Measurements from ENCODE around the gene DYNC2H1.

The DYNC2H1 gene

GRCh38 chr11:103284260-103284659 is 175.0 kb downstream of the DYNC2H1 start:
- no peak for TF ChIP-seq ZFX (IDR thresholded peaks at IDR 0.05)
- TF ChIP-seq, protein P1, sequence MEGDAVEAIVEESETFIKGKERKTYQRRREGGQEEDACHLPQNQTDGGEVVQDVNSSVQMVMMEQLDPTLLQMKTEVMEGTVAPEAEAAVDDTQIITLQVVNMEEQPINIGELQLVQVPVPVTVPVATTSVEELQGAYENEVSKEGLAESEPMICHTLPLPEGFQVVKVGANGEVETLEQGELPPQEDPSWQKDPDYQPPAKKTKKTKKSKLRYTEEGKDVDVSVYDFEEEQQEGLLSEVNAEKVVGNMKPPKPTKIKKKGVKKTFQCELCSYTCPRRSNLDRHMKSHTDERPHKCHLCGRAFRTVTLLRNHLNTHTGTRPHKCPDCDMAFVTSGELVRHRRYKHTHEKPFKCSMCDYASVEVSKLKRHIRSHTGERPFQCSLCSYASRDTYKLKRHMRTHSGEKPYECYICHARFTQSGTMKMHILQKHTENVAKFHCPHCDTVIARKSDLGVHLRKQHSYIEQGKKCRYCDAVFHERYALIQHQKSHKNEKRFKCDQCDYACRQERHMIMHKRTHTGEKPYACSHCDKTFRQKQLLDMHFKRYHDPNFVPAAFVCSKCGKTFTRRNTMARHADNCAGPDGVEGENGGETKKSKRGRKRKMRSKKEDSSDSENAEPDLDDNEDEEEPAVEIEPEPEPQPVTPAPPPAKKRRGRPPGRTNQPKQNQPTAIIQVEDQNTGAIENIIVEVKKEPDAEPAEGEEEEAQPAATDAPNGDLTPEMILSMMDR (conservative IDR thresholded peaks at IDR 0.05), result no peak

GRCh38 chr11:103294516-103294915 is 185.3 kb downstream of the DYNC2H1 start:
- H3K27ac ChIP-seq, result no peak overlapping the region
- TF ChIP-seq, protein P1 (conservative IDR thresholded peaks at IDR 0.05), result no peak
- TF ChIP-seq ZFX (IDR thresholded peaks at IDR 0.05), result no peak

More at GRCh38 chr11:103284260-103284659, 175.0 kb downstream of the DYNC2H1 start:
- no peak overlapping the region for H3K27ac ChIP-seq

DNA sequence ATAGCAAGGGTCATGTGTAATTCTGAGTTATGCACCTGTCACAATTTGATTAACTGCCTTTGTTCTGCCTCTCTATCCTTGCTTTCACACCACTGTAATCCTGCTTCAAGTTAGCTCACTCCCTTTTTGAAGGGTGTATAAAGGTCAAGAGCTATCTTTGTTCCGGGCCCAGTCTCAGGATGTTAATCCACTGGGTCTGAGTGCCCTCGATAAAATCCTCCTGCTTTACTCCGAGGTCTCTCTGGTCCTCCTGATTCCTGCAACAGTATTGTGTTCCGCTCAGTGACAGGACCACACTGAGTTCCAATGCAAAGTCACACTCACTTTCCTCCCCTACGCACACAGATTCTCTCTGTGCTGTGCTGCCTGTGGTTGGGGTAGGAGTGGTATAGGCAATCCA is 186.5 kb downstream of the DYNC2H1 start:
- TF ChIP-seq, protein P1 (conservative IDR thresholded peaks at IDR 0.05), result no peak
- TF ChIP-seq ZFX (IDR thresholded peaks at IDR 0.05), result no peak
- no peak overlapping the region for H3K27ac ChIP-seq

DNA sequence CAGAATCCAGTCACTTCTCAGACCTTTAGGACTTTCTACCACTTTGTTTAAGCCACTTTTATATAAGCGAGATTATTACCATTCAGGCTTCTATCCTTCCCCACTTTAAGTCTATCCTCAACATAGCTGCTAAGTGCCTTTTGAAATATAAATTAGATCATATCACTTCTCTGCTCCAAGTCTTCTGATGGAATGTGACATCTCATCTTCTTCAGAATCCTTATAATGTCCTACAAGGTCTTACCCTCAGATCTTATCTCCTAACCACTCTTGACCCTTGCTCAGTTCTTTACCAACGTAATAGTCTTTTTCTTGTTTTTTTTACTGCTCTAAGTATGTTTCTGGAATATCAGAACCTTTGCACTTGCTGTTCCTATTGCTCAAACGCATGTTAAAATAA is 188.7 kb downstream of the DYNC2H1 start:
- no peak overlapping the region for H3K27ac ChIP-seq
- TF ChIP-seq ZFX (IDR thresholded peaks at IDR 0.05), result no peak
- TF ChIP-seq, protein P1 (conservative IDR thresholded peaks at IDR 0.05), result no peak

- no peak overlapping the region for H3K27ac ChIP-seq
- TF ChIP-seq ZFX (IDR thresholded peaks at IDR 0.05), result no peak
- TF ChIP-seq, protein P1 (conservative IDR thresholded peaks at IDR 0.05), result no peak
These were observed 206.0 kb downstream of the DYNC2H1 start for GRCh38 chr11:103315248-103315647.

GRCh38 chr11:103317118-103317517 is 207.9 kb downstream of the DYNC2H1 start:
- TF ChIP-seq, protein P1 (conservative IDR thresholded peaks at IDR 0.05), result no peak
- TF ChIP-seq ZFX (IDR thresholded peaks at IDR 0.05), result no peak
- no peak overlapping the region for H3K27ac ChIP-seq

GRCh38 chr11:103322821-103323220 is 213.6 kb downstream of the DYNC2H1 start:
- TF ChIP-seq, protein P1 (conservative IDR thresholded peaks at IDR 0.05), result no peak
- no peak for TF ChIP-seq ZFX (IDR thresholded peaks at IDR 0.05)
- H3K27ac ChIP-seq, result no peak overlapping the region

All from C4-2B (cell line).